ENCODE measurements around the gene SFI1.

DNA sequence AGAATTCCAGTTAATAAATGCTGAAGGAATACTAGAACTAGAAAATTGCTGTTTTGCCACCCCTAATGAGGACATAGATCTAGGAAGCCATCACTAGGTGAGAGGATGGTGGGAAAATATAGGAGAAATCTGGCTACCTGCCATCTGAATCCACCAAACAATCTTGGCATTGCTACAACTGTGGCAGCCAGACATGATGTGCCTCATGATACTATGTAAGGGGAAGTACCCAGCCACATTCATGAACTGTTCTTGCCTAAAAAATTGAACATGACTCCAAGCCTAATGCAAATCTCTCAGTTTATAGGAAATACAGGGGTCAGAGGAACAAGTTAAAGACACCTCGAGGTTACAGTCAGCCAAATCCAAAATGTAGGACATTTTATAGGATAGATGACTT is 72.8 kb downstream of the SFI1 start:
- TF ChIP-seq RFX5 (IDR thresholded peaks at IDR 0.05; ENCODE audit: borderline replicate concordance, low read depth, low read length) (no peak), CEBPB (IDR thresholded peaks at IDR 0.05; ENCODE audit: low read depth, low read length) (no peak), TAF1 (IDR thresholded peaks at IDR 0.05; ENCODE audit: low read depth, low read length) (no peak), EZH2 (IDR thresholded peaks at IDR 0.05; ENCODE audit: low read depth, low read length, severe bottlenecking) (no peak), SIRT6 (IDR thresholded peaks at IDR 0.05; ENCODE audit: low read length) (no peak), GTF2F1 (IDR thresholded peaks at IDR 0.05; ENCODE audit: borderline replicate concordance, low read depth, low read length) (no peak), MAFK (IDR thresholded peaks at IDR 0.05; ENCODE audit: low read depth, low read length) (no peak), EP300 (IDR thresholded peaks at IDR 0.05; ENCODE audit: borderline replicate concordance in 1 of 2, low read depth in 2 of 2, low read length in 2 of 2) (no peak), YY1 (IDR thresholded peaks at IDR 0.05; ENCODE audit: low read depth, low read length) (no peak), GABPA (IDR thresholded peaks at IDR 0.05; ENCODE audit: borderline replicate concordance, insufficient read depth, low read length) (no peak)
- TF ChIP-seq, protein P1, sequence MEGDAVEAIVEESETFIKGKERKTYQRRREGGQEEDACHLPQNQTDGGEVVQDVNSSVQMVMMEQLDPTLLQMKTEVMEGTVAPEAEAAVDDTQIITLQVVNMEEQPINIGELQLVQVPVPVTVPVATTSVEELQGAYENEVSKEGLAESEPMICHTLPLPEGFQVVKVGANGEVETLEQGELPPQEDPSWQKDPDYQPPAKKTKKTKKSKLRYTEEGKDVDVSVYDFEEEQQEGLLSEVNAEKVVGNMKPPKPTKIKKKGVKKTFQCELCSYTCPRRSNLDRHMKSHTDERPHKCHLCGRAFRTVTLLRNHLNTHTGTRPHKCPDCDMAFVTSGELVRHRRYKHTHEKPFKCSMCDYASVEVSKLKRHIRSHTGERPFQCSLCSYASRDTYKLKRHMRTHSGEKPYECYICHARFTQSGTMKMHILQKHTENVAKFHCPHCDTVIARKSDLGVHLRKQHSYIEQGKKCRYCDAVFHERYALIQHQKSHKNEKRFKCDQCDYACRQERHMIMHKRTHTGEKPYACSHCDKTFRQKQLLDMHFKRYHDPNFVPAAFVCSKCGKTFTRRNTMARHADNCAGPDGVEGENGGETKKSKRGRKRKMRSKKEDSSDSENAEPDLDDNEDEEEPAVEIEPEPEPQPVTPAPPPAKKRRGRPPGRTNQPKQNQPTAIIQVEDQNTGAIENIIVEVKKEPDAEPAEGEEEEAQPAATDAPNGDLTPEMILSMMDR (IDR thresholded peaks at IDR 0.05; ENCODE audit: control extremely low read depth in 1 of 3, insufficient read depth in 1 of 3, low read depth in 1 of 3, low read length in 3 of 3): no peak
- TF ChIP-seq, protein P2, sequence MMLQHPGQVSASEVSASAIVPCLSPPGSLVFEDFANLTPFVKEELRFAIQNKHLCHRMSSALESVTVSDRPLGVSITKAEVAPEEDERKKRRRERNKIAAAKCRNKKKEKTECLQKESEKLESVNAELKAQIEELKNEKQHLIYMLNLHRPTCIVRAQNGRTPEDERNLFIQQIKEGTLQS (IDR thresholded peaks at IDR 0.05; ENCODE audit: insufficient read depth, low read depth, low read length): no peak
